NCI-H345 treated with DMSO at 0.1 percent for 48 hours (cell line): Measurements from ENCODE around the gene KRTAP24-1.

Experiments
- DNase-seq: peaks from one replicate; lab custom pipeline; 2025; ENCODE audit not compliant: unreplicated experiment; lab: John Stamatoyannopoulos, UW

KRTAP24-1 gene

GRCh38 chr21:30234643-30235042, 48.1 kb downstream of the KRTAP24-1 start:
- no peak for DNase-seq

GRCh38 chr21:30234050-30234449, 48.7 kb downstream of the KRTAP24-1 start:
- no peak for DNase-seq

DNA sequence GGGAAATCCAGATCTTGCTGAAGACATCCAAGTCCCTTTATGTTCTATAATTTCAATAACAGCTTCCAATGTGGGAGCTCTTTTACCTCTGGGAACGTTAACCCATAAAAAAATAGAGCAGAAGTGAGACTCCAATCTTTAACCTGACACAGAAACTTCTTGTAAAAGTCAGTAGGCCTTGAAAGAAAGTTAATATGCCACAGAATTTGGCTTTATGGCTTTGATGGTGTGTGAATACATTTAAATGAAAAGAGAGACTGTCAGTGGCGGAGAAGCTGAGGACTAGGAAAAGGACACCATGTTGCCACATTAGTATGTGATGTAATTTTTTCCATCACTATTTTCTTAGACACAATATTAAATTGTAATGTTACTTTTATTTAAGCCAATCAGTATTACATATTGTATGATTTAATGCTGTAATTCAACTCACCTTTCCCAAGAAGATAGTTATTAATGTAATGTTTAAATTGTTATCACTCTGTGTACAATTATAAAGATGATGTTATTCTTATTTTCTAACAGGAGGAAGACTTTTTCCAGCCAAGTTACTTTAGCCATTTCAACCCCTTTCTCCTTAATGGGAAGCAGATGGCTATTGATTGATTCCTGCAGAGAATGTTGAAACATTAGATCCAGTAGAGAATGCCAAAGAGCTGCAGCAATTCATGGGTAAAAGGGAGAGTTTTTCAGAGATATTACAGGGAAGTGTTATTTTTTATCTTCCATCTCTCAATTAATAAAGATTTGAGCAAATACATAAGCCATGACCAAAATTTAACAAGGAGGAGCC, 49.3 kb downstream of the KRTAP24-1 start:
- no peak for DNase-seq

DNA sequence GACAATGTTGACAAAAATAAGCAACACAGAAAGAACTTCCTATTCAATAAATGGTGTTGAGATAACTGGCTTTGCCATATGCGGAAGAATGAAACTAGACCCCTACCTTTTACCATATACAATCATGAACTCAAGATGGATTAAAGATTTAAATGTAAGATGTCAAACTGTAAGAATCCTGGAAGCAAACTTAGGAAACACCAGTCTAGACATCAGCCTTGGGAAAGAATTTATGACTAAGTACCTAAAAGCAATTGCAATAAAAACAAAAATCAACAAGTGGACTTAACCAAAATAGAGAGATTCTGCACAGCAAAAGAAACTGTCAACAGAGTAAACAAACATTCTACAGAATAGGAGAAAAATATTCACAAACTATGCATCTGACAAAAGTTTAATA, 50.7 kb downstream of the KRTAP24-1 start:
- DNase-seq: no peak
